ENCODE results near the gene CCNDBP1.

DNA sequence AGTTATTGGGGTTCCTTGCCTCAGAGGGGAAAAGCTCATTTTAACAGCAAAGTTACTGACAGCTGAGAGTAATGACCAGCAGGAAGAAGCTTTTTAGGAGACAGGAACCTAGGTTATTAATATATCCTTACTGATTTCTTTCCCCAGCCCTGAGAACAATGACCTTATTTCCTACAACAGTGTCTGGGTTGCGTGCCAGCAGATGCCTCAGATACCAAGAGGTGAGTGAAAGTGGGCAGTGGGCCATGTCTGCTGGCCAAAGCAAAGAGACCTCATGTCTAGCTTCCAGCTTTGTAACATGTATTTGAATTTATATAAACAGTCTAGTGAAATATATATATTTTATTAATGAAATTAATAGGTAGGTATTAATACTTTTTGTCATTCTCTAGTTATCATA is 5.0 kb downstream of the CCNDBP1 start:
- TF ChIP-seq, protein P1, sequence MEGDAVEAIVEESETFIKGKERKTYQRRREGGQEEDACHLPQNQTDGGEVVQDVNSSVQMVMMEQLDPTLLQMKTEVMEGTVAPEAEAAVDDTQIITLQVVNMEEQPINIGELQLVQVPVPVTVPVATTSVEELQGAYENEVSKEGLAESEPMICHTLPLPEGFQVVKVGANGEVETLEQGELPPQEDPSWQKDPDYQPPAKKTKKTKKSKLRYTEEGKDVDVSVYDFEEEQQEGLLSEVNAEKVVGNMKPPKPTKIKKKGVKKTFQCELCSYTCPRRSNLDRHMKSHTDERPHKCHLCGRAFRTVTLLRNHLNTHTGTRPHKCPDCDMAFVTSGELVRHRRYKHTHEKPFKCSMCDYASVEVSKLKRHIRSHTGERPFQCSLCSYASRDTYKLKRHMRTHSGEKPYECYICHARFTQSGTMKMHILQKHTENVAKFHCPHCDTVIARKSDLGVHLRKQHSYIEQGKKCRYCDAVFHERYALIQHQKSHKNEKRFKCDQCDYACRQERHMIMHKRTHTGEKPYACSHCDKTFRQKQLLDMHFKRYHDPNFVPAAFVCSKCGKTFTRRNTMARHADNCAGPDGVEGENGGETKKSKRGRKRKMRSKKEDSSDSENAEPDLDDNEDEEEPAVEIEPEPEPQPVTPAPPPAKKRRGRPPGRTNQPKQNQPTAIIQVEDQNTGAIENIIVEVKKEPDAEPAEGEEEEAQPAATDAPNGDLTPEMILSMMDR (IDR thresholded peaks at IDR 0.05; ENCODE audit: insufficient read depth, low read length) = no peak
- TF ChIP-seq POLR2AphosphoS5 (IDR thresholded peaks at IDR 0.05; ENCODE audit: low read depth) = no peak

Data from HL-60 (cell line).